Measurements from ENCODE around the gene LIG3.

- TF ChIP-seq CTCF (IDR thresholded peaks at IDR 0.05 in 4 of 5, conservative IDR thresholded peaks at IDR 0.05 in 1 of 5) = no peak
- no peak for TF ChIP-seq POLR2A (IDR thresholded peaks at IDR 0.05)
Measured at GRCh38 chr17:35025541-35025940, 45.2 kb downstream of the LIG3 start.

Data from gastrocnemius medialis (tissue), 4 donors.